ENCODE data around the gene RABGAP1L.
"Not testable (repeated sequence)": the region's sequence is repeated elsewhere in the genome, so short reads cannot be mapped to it uniquely, and the experiment has no call there.

The RABGAP1L gene

DNA sequence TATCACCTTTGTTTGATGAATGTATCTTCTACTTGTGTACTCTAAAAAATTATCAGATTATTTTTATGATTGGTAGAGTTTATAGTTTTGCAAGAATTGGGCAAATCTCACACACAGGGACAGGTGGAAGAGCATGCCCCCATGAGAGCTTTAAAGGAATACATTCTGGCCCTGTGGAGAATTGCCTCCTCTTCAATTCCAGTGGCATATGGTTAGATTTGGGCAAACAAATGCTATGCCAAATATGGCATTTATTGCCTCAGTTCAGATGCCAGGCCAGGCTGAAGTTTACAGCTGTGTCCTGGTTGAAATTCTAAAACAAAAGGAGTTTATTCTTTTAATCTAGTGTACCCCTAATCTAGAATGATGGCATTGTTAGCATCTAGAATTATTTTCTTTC is 678.1 kb downstream of the RABGAP1L start:
- no peak for DNase-seq

- DNase-seq: no peak
These were observed 679.9 kb downstream of the RABGAP1L start for GRCh38 chr1:174839211-174839610.

DNA sequence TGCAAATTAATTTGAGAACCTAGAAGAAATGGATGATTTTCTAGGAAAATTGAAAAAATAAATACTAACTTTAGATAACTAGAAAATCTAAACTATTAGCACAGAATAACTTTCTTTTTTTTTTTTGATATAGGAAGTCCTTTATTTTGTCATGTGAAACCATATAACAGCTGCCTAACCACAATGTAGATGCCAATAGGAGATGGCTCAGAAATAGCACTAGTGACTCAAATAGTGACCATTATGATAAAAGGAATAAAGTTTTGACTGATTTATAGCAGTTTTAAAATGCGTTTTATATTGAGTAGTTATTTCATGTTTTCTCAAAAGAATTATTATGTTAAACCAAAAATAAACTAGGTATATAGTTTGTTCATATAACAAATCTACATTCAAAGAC is 682.4 kb downstream of the RABGAP1L start:
- no peak for DNase-seq

DNA sequence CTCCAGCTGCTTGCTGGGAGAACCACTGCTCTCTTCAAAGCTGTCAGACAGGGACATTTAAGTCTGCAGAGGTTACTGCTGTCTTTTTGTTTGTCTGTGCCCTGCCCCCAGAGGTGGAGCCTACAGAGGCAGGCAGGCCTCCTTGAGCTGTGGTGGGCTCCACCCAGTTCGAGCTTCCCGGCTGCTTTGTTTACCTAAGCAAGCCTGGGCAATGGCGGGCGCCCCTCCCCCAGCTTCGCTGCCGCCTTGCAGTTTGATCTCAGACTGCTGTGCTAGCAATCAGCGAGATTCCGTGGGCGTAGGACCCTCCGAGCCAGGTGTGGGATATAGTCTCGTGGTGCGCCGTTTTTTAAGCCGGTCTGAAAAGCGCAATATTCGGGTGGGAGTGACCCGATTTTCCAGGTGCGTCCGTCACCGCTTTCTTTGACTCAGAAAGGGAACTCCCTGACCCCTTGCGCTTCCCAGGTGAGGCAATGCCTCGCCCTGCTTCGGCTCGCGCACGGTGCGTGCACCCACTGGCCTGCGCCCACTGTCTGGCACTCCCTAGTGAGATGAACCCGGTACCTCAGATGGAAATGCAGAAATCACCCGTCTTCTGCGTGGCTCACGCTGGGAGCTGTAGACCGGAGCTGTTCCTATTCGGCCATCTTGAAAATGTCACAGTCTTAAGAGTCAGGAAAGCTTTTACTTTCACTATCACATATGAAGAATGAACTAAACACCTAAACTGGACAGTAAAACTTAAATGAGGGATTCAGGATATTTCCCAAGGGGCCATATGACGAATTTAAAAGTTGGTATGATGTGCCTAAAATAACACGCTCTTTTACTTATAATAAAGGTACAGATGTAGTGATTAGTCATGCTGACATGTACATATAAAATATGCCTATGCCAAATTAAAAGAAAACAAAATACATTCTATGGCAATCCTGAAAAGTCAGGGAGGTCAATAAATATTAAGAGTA is 689.6 kb downstream of the RABGAP1L start:
- DNase-seq: not testable (repeated sequence)

- DNase-seq: no peak
These were observed 691.4 kb downstream of the RABGAP1L start for GRCh38 chr1:174850726-174851125.

- no peak for DNase-seq
These were observed 699.0 kb downstream of the RABGAP1L start for GRCh38 chr1:174858301-174858700.

GRCh38 chr1:174870319-174870718 is 711.0 kb downstream of the RABGAP1L start:
- DNase-seq: no peak

GRCh38 chr1:174871886-174872285 is 712.6 kb downstream of the RABGAP1L start:
- DNase-seq: no peak

DNA sequence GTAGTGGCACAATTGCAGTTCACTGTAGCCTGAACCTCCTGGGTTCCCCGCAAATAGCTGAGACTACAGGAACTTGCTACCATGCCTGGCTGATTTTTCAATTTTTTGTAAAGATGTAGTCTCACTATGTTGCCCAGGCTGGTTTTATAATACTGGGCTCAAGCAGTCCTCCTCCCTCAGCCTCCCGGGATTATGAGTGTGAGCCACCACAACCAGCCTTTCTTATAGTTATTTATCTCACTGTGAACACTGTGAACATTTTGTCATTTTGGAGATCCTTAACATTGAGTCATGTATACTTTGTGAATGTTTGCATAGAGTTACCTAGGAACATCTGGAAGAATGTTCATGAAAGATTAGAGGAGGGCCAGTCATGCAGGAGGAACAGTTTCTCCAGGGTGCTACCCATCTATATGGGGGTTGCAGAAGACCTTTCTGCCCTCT is 713.3 kb downstream of the RABGAP1L start:
- no peak for DNase-seq

GRCh38 chr1:174874331-174875053 is 715.2 kb downstream of the RABGAP1L start:
- no peak for DNase-seq

DNA sequence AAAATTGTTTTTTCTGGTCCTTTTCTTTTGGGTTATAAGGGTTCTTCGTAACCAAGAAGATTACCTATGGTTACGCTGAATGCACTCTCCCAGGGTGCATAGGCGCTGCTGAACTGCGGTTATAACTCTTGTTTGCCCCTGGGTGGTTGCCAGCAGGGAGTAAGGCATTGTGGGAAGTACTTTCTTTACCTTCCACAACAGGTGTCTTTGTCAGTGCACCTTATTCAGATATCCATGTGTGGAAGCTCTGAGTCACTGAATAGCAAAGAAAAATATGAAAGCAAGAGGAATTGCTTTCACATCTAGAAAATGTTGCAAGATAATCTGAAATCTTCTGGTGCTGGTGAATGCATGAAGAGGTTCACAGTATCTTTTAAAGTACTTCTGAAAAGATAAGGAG is 716.0 kb downstream of the RABGAP1L start:
- no peak for DNase-seq

GRCh38 chr1:174877208-174877673 is 717.9 kb downstream of the RABGAP1L start:
- no peak for DNase-seq

DNA sequence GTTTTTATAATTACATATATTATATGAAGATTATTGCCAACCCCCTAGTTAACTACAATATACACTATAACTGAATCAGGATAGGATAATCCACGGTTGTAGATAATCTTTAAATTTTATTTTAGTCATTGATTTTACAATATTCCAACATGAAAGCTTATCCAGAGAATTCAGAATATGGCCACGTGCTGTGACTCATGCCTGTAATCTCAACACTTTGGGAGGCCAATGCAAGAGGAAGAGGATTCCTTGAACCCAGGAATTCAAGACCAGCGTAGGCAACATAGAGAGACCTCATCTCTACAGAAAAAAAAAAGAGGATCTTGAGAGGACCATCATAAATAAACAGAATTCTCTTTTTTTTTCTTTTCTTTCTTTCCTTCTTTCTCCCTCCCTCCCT is 720.9 kb downstream of the RABGAP1L start:
- no peak for DNase-seq

DNA sequence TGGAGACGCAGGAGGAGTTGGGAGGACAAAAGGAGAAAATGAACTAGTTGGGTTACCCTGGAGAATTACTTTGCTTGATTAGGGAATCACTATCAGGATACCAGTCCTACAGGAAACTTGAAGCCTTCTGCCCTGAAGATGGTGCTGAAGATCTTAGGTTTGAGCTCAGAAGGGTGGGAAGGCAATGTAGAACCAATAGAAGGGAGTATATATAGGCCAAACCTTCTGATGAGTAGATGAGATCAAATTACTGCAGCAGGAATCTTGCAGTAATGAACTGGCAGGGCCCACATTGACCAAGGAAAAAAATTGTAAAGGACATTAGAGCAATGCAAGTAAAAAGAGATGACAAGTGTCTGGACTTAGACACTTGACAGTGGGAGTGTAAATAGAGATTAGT is 724.1 kb downstream of the RABGAP1L start:
- DNase-seq: no peak

DNA sequence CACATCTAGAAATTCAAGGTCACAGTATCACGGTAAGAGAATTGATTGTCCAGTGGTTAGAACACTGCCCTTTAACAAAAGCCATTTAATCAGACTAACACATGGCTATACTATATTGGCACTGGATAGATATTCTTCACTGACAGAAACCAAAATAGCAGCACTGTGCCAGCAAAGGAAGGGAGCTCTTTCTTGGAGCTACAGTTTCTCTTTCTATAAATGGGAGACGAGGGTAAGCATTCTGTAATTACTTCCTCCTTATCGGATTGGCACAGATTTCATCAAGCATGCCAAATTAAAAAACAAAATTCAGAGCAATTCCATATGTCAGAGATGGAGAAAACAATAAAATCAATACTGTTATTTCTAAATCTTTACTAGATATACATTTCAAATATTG is 724.7 kb downstream of the RABGAP1L start:
- no peak for DNase-seq

DNA sequence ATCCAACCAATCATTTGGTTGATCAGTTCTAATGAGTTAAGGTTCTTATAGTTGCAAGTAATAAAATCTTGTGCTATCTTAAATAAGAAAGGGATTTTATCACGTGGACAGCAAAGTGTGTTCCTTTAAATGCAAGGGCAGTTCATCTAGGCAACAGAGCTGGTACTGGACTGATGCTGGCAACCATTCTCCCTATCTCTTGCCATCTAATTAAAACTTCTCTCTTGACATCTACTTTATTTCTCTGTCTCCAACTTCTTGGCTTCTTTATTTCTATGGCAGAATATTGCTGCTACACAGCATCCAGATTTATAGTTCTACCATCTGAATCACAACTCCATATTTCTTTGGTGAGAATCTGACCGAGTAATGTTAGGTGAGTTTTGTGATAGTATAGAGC is 725.2 kb downstream of the RABGAP1L start:
- DNase-seq: no peak

DNA sequence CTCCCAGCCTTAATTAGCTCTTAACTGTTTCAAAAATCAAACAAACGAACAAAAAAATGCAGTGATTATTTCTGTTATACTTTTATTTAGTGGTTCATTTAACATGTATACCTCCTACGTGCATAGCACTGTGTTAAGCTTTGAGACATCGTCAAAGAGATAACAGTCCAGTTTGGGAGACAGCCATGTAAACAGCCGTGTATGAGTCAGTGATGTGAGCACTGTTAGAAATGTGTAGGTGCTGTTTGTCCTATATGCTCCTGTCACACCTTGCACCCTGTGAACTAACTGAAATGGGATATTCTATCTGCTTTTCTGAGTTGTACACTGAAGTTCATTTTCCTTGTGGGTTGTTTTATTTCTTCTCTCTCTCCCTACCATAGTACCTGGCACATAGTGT is 730.7 kb downstream of the RABGAP1L start:
- DNase-seq: no peak

GRCh38 chr1:174892016-174892415 is 732.7 kb downstream of the RABGAP1L start:
- DNase-seq: no peak

- no peak for DNase-seq
These were observed 734.9 kb downstream of the RABGAP1L start for GRCh38 chr1:174894117-174894762.

DNA sequence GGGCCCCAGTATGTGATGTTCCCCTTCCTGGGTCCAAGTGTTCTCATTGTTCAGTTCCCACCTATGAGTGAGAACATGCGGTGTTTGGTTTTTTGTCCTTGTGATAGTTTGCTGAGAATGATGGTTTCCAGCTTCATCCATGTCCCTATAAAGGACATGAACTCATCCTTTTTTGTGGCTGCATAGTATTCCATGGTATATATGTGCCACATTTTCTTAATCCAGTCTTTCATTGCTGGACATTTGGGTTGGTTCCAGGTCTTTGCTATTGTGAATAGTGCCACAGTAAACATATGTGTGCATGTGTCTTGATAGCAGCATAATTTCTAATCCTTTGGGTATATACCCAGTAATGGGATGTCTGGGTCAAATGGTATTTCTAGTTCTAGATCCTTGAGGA is 736.3 kb downstream of the RABGAP1L start:
- not testable (repeated sequence) for DNase-seq

DNA sequence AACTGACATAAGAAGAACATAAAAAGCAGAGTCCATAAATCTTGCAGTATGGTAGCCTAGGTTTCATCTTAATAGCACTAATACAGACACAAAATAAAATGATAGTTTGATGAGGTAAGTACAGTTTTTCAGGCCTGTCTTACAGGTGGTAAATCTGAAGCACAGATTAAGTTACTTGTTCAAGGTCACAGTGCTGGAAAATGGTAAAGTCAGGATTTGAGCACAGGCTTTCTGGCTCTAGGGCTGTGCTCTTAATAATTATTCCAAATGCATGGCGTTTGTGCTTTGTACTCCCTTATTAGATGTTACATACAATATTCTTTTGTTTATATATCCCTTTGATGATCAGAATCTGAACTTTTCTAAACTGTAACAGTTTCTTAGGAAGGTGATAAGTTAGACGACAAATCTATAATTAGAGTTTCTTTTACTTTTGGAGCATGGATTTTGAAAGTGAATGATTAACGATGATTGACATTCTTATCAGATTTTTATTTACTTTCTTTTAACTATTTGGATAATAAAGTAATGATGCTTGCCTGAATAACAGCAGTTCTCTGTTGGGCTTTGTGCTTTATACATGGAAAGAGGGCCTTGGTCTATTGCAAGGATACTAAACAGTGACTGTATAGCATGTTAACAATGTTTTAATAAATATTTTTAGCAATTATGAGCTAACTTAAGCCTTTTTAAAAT is 738.9 kb downstream of the RABGAP1L start:
- DNase-seq: no peak

GRCh38 chr1:174900317-174900716 is 741.0 kb downstream of the RABGAP1L start:
- DNase-seq: no peak

Measured in GF-D8 (cell line).